CD4-positive, alpha-beta T cell (primary cell): ENCODE measurements around the gene LHCGR. TPM values are rescaled to one million over a fixed set of nuclear protein-coding genes. Genes with fewer than 3 reads are reported as not detected.

Experiments used
- ATAC-seq: fragments of 200-7000 bp; cut with Tn5 transposase; one replicate; pipeline ENCODE4 v1.10.0; 2022; ENCODE audit warnings: mild to moderate bottlenecking; ENCODE audit not compliant: poor library complexity
- CTCF ChIA-PET: fragments of 350-600 bp; sonication (Branson Sonifier 250); formaldehyde crosslinking; loops from one replicate; lab custom pipeline; 2021; ENCODE audit warnings: antibody characterized with exemption, inconsistent platforms; lab: Charles Lee
- POLR2A ChIA-PET: fragments of 350-600 bp; sonication (Branson Sonifier 250); formaldehyde crosslinking; loops from one replicate; lab custom pipeline; 2021; ENCODE audit warnings: antibody characterized with exemption, inconsistent platforms; lab: Charles Lee
- DNase-seq, 14 experiments: peaks; one replicate each; pipeline ENCODE4 v3.0.0-alpha.2; 2013 to 2020; ENCODE audit warnings: mixed read lengths in 2 of 14
- H3K27ac ChIP-seq, 2 donors: one replicate each; pipeline versions ENCODE4 v1.5.1 to v1.7.0; 2013; ENCODE audit warnings: low read length in 2 of 2, low read depth in 1 of 2, mild to moderate bottlenecking in 1 of 2
- H3K27me3 ChIP-seq, 2 experiments: 1 replicate in 1 of 2; 2 replicates in 1 of 2; pipeline versions ENCODE4 v1.6.1 to v1.7.0; 2013; ENCODE audit warnings: low read length in 2 of 2, control low read depth in 1 of 2, mild to moderate bottlenecking in 1 of 2, moderate library complexity in 1 of 2; ENCODE audit not compliant: insufficient read depth in 2 of 2, control insufficient read depth in 1 of 2
- H3K36me3 ChIP-seq: one replicate; pipeline ENCODE4 v1.6.1; 2013; ENCODE audit warnings: low read length, control low read depth; ENCODE audit not compliant: insufficient read depth
- H3K4me1 ChIP-seq: one replicate; pipeline ENCODE4 v1.6.1; 2013; ENCODE audit warnings: low read length, control low read depth; ENCODE audit not compliant: insufficient read depth
- H3K4me3 ChIP-seq: one replicate; pipeline ENCODE4 v1.5.1; 2013; ENCODE audit warnings: mild to moderate bottlenecking, low read length, moderate library complexity
- H3K9me3 ChIP-seq, 2 experiments: 1 replicate in 1 of 2; 2 replicates in 1 of 2; pipeline versions ENCODE4 v1.6.1 to v1.7.0; 2013; ENCODE audit warnings: low read length in 2 of 2, mild to moderate bottlenecking in 2 of 2, control low read depth in 1 of 2, moderate library complexity in 1 of 2; ENCODE audit not compliant: control insufficient read depth in 1 of 2, insufficient read depth in 1 of 2
- H3K27ac Mint-ChIP-seq: one replicate; pipeline ENCODE4 v1.8.0; 2020; ENCODE audit warnings: mixed read lengths
- H3K27me3 Mint-ChIP-seq: one replicate; pipeline ENCODE4 v1.8.0; 2021; ENCODE audit warnings: mixed read lengths
- H3K36me3 Mint-ChIP-seq: one replicate; pipeline ENCODE4 v1.8.0; 2021; ENCODE audit warnings: low read depth, mixed read lengths
- H3K4me1 Mint-ChIP-seq: one replicate; pipeline ENCODE4 v1.8.0; 2021; ENCODE audit warnings: low read depth, mixed read lengths
- H3K4me3 Mint-ChIP-seq: one replicate; pipeline ENCODE4 v1.8.0; 2020; ENCODE audit warnings: mild to moderate bottlenecking, mixed read lengths
- H3K9me3 Mint-ChIP-seq: one replicate; pipeline ENCODE4 v1.8.0; 2020; ENCODE audit warnings: mixed read lengths
- intact Hi-C, 2 experiments: fragments of 100-400 bp; cut with DNase I in 1 of 2; cut with micrococcal nuclease in 1 of 2; formaldehyde crosslinking; loops; one replicate each; pipeline versions ENCODE4 v1.15.1 to v1.9.0; 2023 to 2025; cut with DNase I, micrococcal nuclease
- total RNA-seq, 174 experiments: library from RNA in 2 of 174; stranded (reverse) in 2 of 174; gene quantifications; one replicate each; pipeline ENCODE4 v1.2.3 and lab custom pipeline; 2021 to 2026
- TF ChIP-seq, protein P1 (sequence below): fragments of 200-600 bp; IDR thresholded peaks from one replicate; pipeline ENCODE4 v1.8.0; 2022; ENCODE audit warnings: antibody characterized with exemption, mild to moderate bottlenecking

Gene LHCGR
- total RNA-seq, 2 experiments from 2014 or later = not detected

DNA sequence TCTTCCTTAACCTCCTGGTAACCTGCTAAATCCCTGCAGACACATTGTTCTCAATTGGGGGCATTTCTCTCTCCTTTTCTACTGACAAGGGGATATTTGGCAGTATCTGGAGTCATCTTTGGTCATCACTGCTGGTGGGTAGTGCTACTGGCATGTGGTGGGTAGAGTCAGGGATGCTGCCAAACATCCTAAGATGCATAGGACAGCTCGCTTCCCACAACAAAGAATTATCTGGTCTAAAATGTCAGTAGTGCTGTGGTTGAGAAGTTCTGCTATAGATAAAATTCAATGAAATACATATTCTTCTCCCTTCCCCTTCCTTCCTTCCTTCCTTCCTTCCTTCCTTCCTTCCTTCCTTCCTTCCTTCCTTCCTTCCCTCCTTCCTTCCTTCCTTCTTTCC is 18.7 kb upstream of the LHCGR start:
- Histone ChIP-seq H3K27me3 (peaks cover 0 to 4% of the 10 kb centered on the region in 2 experiments), H3K9me3 (no peaks in the 10 kb centered on the region), H3K27ac (no peak overlapping the region), H3K4me1 (no peaks in the 10 kb centered on the region), H3K36me3 (no peaks in the 10 kb centered on the region), H3K4me3 (no peak overlapping the region)
- Mint-ChIP-seq H3K27ac (no peak overlapping the region), H3K27me3 (peaks cover 6% of the 10 kb centered on the region), H3K4me3 (no peak overlapping the region), H3K36me3 (no peaks in the 10 kb centered on the region), H3K4me1 (no peaks in the 10 kb centered on the region), H3K9me3 (peaks cover 3% of the 10 kb centered on the region)
- no peak for ATAC-seq
- CTCF ChIA-PET = no interaction called here
- intact Hi-C loops = no loop called here
- DNase-seq = no peak
- TF ChIP-seq, protein P1, sequence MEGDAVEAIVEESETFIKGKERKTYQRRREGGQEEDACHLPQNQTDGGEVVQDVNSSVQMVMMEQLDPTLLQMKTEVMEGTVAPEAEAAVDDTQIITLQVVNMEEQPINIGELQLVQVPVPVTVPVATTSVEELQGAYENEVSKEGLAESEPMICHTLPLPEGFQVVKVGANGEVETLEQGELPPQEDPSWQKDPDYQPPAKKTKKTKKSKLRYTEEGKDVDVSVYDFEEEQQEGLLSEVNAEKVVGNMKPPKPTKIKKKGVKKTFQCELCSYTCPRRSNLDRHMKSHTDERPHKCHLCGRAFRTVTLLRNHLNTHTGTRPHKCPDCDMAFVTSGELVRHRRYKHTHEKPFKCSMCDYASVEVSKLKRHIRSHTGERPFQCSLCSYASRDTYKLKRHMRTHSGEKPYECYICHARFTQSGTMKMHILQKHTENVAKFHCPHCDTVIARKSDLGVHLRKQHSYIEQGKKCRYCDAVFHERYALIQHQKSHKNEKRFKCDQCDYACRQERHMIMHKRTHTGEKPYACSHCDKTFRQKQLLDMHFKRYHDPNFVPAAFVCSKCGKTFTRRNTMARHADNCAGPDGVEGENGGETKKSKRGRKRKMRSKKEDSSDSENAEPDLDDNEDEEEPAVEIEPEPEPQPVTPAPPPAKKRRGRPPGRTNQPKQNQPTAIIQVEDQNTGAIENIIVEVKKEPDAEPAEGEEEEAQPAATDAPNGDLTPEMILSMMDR = no peak
- POLR2A ChIA-PET = no interaction called here

GRCh38 chr2:48771241-48772014 is 15.9 kb upstream of the LHCGR start:
- Mint-ChIP-seq H3K36me3 (no peaks in the 10 kb centered on the region), H3K4me1 (no peaks in the 10 kb centered on the region), H3K27ac (no peak overlapping the region), H3K4me3 (no peak overlapping the region), H3K9me3 (peaks cover 3% of the 10 kb centered on the region), H3K27me3 (peaks cover 16% of the 10 kb centered on the region)
- Histone ChIP-seq H3K9me3 (no peaks in the 10 kb centered on the region), H3K4me1 (no peaks in the 10 kb centered on the region), H3K27me3 (peaks cover 0 to 9% of the 10 kb centered on the region in 2 experiments), H3K4me3 (no peak overlapping the region), H3K27ac (no peak overlapping the region), H3K36me3 (no peaks in the 10 kb centered on the region)
- DNase-seq = no peak
- ChIA-PET POLR2A (no interaction called here), CTCF (no interaction called here)
- TF ChIP-seq, protein P1 = no peak
- ATAC-seq = no peak
- intact Hi-C loops = no loop called here

DNA sequence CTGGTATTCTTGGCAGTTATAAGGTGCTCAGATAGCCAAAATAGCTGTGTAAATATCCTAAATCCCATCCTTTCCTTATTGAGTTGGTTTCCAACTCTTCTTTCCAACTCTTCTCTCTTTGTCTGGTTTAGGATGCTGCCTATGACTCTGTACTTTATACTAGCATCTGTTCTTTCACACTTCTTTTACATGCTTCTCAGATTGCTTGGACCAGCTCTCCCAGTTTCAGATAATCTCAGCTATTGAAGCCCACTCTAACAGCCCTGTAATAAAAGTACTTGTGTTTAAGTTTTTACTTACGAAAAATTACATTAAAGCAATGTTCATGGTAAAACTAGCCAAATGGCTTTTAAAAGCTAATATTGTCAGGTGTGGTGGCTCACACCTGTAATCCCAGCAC is 14.7 kb upstream of the LHCGR start:
- ChIA-PET CTCF (no interaction called here), POLR2A (no interaction called here)
- ATAC-seq (no peak), DNase-seq (no peak)
- peaks cover 0 to 9% of the 10 kb centered on the region in 2 experiments for H3K27me3 ChIP-seq
- no peaks in the 10 kb centered on the region for H3K36me3 ChIP-seq
- no peak overlapping the region for H3K4me3 ChIP-seq
- no peak overlapping the region for H3K27ac ChIP-seq
- H3K4me1 Mint-ChIP-seq = no peaks in the 10 kb centered on the region
- H3K9me3 ChIP-seq = no peaks in the 10 kb centered on the region
- no peak overlapping the region for H3K27ac Mint-ChIP-seq
- no peaks in the 10 kb centered on the region for H3K36me3 Mint-ChIP-seq
- TF ChIP-seq, protein P1 = no peak
- intact Hi-C loops = no loop called here
- peaks cover 3% of the 10 kb centered on the region for H3K9me3 Mint-ChIP-seq
- H3K4me3 Mint-ChIP-seq = no peak overlapping the region
- H3K27me3 Mint-ChIP-seq = peaks cover 16% of the 10 kb centered on the region
- no peaks in the 10 kb centered on the region for H3K4me1 ChIP-seq
